BE2C (cell line): Measurements from ENCODE around the gene PDGFRA.

Experiments used
- DNase-seq: peaks from one replicate; pipeline ENCODE4 v3.0.0-alpha.2; 2020
- H3K27me3 ChIP-seq: fragments of 250-450 bp; sonication (Bioruptor Pico); 2 replicates; pipeline ENCODE4 v1.5.1; 2020; ENCODE audit warnings: mild to moderate bottlenecking
- H3K36me3 ChIP-seq: fragments of 250-450 bp; sonication (Bioruptor Pico); 2 replicates; pipeline ENCODE4 v1.5.1; 2020; ENCODE audit warnings: mild to moderate bottlenecking
- H3K4me1 ChIP-seq: fragments of 250-450 bp; sonication (Bioruptor Pico); 2 replicates; pipeline ENCODE4 v1.5.1; 2020
- H3K4me3 ChIP-seq: 2 replicates; pipeline ENCODE4 v1.5.1; 2011; ENCODE audit warnings: low read depth, low read length
- H3K9me3 ChIP-seq: fragments of 250-450 bp; sonication (Bioruptor Pico); 2 replicates; pipeline ENCODE4 v1.5.1; 2020
- CTCF ChIP-seq: IDR thresholded peaks from 2 replicates; pipeline ENCODE4 v1.5.1; 2012; ENCODE audit warnings: mild to moderate bottlenecking, low read depth, low read length

The PDGFRA gene

GRCh38 chr4:54271464-54271863 lies 42.4 kb downstream of the PDGFRA start:
- DNase-seq, result no peak
- no peak overlapping the region for H3K4me3 ChIP-seq
- H3K4me1 ChIP-seq, result no peaks in the 10 kb centered on the region
- H3K27me3 ChIP-seq, result peaks cover 12% of the 10 kb centered on the region
- no peak for TF ChIP-seq CTCF
- H3K36me3 ChIP-seq, result no peaks in the 10 kb centered on the region
- no peaks in the 10 kb centered on the region for H3K9me3 ChIP-seq

- no peak for DNase-seq
- no peak for TF ChIP-seq CTCF
- no peaks in the 10 kb centered on the region for H3K36me3 ChIP-seq
- no peaks in the 10 kb centered on the region for H3K4me1 ChIP-seq
- H3K9me3 ChIP-seq, result no peaks in the 10 kb centered on the region
- no peak overlapping the region for H3K4me3 ChIP-seq
- peaks cover 18% of the 10 kb centered on the region for H3K27me3 ChIP-seq
Measured at GRCh38 chr4:54272051-54272450, 43.0 kb downstream of the PDGFRA start.

GRCh38 chr4:54274264-54274663 lies 45.2 kb downstream of the PDGFRA start:
- no peak for DNase-seq
- H3K36me3 ChIP-seq, result no peaks in the 10 kb centered on the region
- no peaks in the 10 kb centered on the region for H3K4me1 ChIP-seq
- H3K27me3 ChIP-seq, result peaks cover 19% of the 10 kb centered on the region
- no peaks in the 10 kb centered on the region for H3K9me3 ChIP-seq
- TF ChIP-seq CTCF, result no peak
- H3K4me3 ChIP-seq, result no peak overlapping the region

GRCh38 chr4:54274795-54275665 lies 45.9 kb downstream of the PDGFRA start:
- Histone ChIP-seq H3K27me3 (peaks cover 19% of the 10 kb centered on the region), H3K36me3 (no peaks in the 10 kb centered on the region), H3K9me3 (no peaks in the 10 kb centered on the region), H3K4me1 (no peaks in the 10 kb centered on the region), H3K4me3 (no peak overlapping the region)
- no peak for DNase-seq
- TF ChIP-seq CTCF, result no peak

GRCh38 chr4:54276641-54277430 lies 47.7 kb downstream of the PDGFRA start:
- H3K4me1 ChIP-seq, result no peaks in the 10 kb centered on the region
- DNase-seq, result no peak
- no peak overlapping the region for H3K4me3 ChIP-seq
- no peaks in the 10 kb centered on the region for H3K9me3 ChIP-seq
- TF ChIP-seq CTCF, result no peak
- no peaks in the 10 kb centered on the region for H3K36me3 ChIP-seq
- H3K27me3 ChIP-seq, result peaks cover 19% of the 10 kb centered on the region

GRCh38 chr4:54277691-54278090 lies 48.6 kb downstream of the PDGFRA start:
- Histone ChIP-seq H3K9me3 (no peaks in the 10 kb centered on the region), H3K36me3 (no peaks in the 10 kb centered on the region), H3K4me3 (no peak overlapping the region), H3K27me3 (peaks cover 19% of the 10 kb centered on the region), H3K4me1 (no peaks in the 10 kb centered on the region)
- TF ChIP-seq CTCF, result no peak
- DNase-seq, result no peak
